H1 (cell line): ENCODE data around the gene JAKMIP1. TPM values are rescaled to one million over a fixed set of nuclear protein-coding genes. Genes with fewer than 3 reads are reported as not detected.

ENCODE experiments used
- EGR1 ChIP-seq: IDR thresholded peaks from 2 replicates; pipeline ENCODE4 v1.6.1; 2011; ENCODE audit warnings: low read depth, low read length, borderline replicate concordance
- JUN ChIP-seq: IDR thresholded peaks from 2 replicates; pipeline ENCODE4 v1.6.1; 2011; ENCODE audit warnings: low read depth, mild to moderate bottlenecking, improper control_type of control experiment, low read length
- USF2 ChIP-seq: IDR thresholded peaks from 2 replicates; pipeline ENCODE4 v1.6.1; 2011; ENCODE audit warnings: low read length, improper control_type of control experiment
- polyA plus RNA-seq, 7 experiments: library from polyadenylated mRNA; depleted of rRNA in 3 of 7; stranded (reverse) in 5 of 7; unstranded in 2 of 7; fragments of >200 nt in 5 of 7; fragments of 200-250 nt in 2 of 7; gene quantifications; 1 replicate in 5 of 7; 2 replicates in 1 of 7; 4 replicates in 1 of 7; pipeline versions ENCODE4 v1.2.1 to v1.2.3, GENCODE V29; 2011 to 2013; ENCODE audit warnings: missing spikeins in 2 of 7, mixed read lengths in 2 of 7
- total RNA-seq: library from RNA; stranded (reverse); fragmentation: NEBNext Ultra II Directional; extraction: Animal tissue kit (Norgen Biotek cat#: 25700); gene quantifications from 2 replicates; pipeline ENCODE4 v1.2.1, GENCODE V29; 2021

Gene JAKMIP1
- total and polyA plus RNA-seq, 2 of the 8 experiments (the other 6 are each of a cell fraction or from before 2014, with no cell fraction given): 2.5 to 4.4 TPM

- TF ChIP-seq JUN (no peak), EGR1 (no peak), USF2 (no peak)
Observed at GRCh38 chr4:6200922-6201362, 593 bp upstream of the JAKMIP1 start (continued).
